ENCODE results near the gene GPC5. TPM values are rescaled to one million over a fixed set of nuclear protein-coding genes. Genes with fewer than 3 reads are reported as not detected.
"Not testable (repeated sequence)": the region's sequence is repeated elsewhere in the genome, so short reads cannot be mapped to it uniquely, and the experiment has no call there.

Gene GPC5
- total RNA-seq, 2 experiments from 2014 or later, result not detected

- DNase-seq, result no peak
- H3K27ac Mint-ChIP-seq, result no peak overlapping the region
- H3K27me3 Mint-ChIP-seq, result peaks cover 47% of the 10 kb centered on the region
- CTCF ChIA-PET, result interaction anchor here (0.9 to 1.5 kb wide), 3 partner anchors 8 to 25 kb away, joined by 3 to 4 read pairs (median 3); no protein-coding TSS in a partner anchor
- no peak overlapping the region for H3K4me3 Mint-ChIP-seq
- peaks cover 4% of the 10 kb centered on the region for H3K4me1 Mint-ChIP-seq
- peaks cover 1% of the 10 kb centered on the region for H3K36me3 Mint-ChIP-seq
- H3K9me3 Mint-ChIP-seq (ENCODE audit: low read depth), result no peaks in the 10 kb centered on the region
- no peak for ATAC-seq
These were observed 14.6 kb upstream of the GPC5 start for GRCh38 chr13:91383836-91384235.

GRCh38 chr13:91384896-91385295, 13.5 kb upstream of the GPC5 start:
- Mint-ChIP-seq H3K27ac (no peak overlapping the region), H3K27me3 (peaks cover 50% of the 10 kb centered on the region), H3K9me3 (ENCODE audit: low read depth) (no peaks in the 10 kb centered on the region), H3K36me3 (peaks cover 1% of the 10 kb centered on the region), H3K4me3 (no peak overlapping the region), H3K4me1 (peaks cover 4% of the 10 kb centered on the region)
- ATAC-seq (no peak), DNase-seq (no peak)
- CTCF ChIA-PET, result interaction anchor here (1.7 kb wide), 1 partner anchor 22 kb away, joined by 4 read pairs; no protein-coding TSS in a partner anchor

DNA sequence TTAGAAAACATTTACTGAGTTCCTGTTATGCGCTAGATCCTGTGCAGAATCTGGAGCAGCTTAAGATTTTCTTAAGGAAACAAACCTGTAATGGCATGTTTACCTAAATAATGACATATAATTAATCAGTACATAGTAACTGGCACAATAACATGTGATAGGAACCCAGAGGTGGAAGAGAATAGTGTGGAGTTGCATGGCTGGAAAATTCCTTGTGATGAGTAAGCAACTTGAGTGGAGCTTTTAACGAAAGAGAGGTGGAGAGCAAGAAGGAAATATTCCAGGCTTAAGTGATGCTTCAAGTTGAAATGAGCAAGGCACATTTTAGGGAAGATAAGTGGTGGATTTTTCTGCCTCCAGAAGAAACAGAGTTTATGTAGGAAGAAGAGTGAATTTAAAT, 9.2 kb upstream of the GPC5 start:
- no peaks in the 10 kb centered on the region for H3K36me3 Mint-ChIP-seq
- ATAC-seq (no peak), DNase-seq (no peak)
- H3K4me1 Mint-ChIP-seq, result no peaks in the 10 kb centered on the region
- no peak overlapping the region for H3K27ac Mint-ChIP-seq
- CTCF ChIA-PET, result interaction anchor here (1.0 kb wide), 1 partner anchor 13 kb away, joined by 3 read pairs; no protein-coding TSS in a partner anchor
- H3K4me3 Mint-ChIP-seq, result no peak overlapping the region
- H3K9me3 Mint-ChIP-seq (ENCODE audit: low read depth), result no peaks in the 10 kb centered on the region
- peaks cover 63% of the 10 kb centered on the region for H3K27me3 Mint-ChIP-seq

DNA sequence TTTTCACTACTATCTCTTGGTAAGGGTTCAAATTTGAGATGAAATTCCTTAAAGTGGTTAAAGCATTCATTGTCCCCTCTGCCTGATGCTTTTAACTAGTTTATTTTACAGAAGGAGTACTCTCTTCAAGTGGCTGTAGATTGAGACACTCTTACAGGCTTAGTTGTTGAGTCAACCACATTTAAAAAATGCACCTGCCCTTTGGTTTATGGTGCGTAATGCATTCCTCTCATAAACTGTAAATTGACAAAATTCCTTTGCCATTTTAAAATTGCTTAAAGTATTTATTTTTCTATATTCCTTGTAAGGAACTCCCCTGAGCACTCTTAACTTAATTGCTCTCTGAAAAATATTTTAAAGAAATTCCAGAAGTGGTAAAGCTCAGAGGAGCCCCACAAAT, 826 bp upstream of the GPC5 start:
- no peak for ATAC-seq
- Mint-ChIP-seq H3K9me3 (ENCODE audit: low read depth) (no peaks in the 10 kb centered on the region), H3K4me1 (peaks cover 11% of the 10 kb centered on the region), H3K27me3 (peaks cover 73% of the 10 kb centered on the region), H3K27ac (no peak overlapping the region), H3K4me3 (no peak overlapping the region), H3K36me3 (no peaks in the 10 kb centered on the region)
- CTCF ChIA-PET, result interaction anchor here (1.3 to 1.8 kb wide), 2 partner anchors 9 to 84 kb away, joined by 3 to 5 read pairs; no protein-coding TSS in a partner anchor
- no peak for DNase-seq

DNA sequence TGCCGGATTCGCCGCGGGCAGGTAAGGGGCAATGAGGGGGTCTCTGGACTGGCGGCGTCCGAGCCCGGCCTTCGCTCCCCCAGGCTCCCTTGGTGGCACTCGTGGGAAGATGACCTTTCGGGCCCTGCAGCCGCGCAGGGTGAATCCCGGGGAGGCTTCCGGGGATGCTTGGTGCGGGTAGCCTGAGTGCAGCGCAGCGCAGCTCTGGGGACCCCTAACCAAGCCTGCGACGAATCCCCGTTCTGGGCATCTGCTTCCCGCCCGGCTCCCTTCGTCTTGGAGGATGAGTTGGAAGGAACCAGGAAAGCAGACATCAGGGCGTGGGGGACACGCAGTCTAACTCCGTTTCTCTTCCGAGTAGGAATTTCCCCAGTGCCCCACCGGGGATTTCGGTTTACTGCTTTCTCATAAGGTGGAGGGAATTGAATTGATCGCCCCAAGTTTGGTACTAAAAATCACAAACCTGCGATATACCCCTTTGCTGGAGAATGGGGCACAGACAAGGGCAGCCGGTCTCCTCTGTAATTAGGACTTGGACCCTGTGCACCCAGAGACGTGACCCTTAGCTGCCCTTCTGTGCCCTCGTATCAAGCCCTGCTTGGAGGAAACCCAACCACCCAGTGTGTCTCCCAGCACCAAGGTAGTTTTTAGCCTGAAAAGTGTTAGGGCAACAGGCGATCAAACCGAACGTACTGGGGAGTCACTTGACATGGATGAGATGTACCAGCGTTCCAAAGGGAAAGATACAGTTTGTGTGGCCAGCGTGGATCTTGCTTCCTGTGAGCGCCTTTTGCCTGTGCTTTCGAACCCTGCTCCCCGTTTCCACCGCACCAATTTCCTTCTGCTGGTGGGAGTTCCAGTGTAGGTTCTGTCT, 1.0 kb downstream of the GPC5 start:
- peaks cover 77% of the 10 kb centered on the region for H3K27me3 Mint-ChIP-seq
- no peak for DNase-seq

DNA sequence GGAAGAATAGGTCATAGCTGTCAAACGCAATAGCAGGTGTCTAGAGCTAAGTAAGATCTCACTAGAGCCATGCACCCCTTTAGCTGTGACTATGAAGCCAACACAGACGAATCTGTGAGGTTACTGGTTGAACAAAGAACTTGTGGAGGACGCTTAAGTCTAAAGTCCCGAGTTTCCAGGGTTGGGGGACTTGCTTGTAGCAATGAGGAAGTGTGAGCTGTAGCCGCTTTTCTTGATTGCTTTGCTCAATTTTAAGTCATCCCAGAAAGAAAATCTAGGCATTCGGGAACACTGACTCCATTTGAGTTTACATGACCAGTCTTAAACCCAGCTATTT, 1.6 kb downstream of the GPC5 start:
- Mint-ChIP-seq H3K4me1 (peaks cover 11% of the 10 kb centered on the region), H3K36me3 (no peaks in the 10 kb centered on the region), H3K27ac (no peak overlapping the region), H3K27me3 (peaks cover 72% of the 10 kb centered on the region), H3K4me3 (no peak overlapping the region), H3K9me3 (ENCODE audit: low read depth) (no peaks in the 10 kb centered on the region)
- no peak for DNase-seq
- no peak for ATAC-seq
- CTCF ChIA-PET, result interaction anchor here (0.8 kb wide), 1 partner anchor 88 kb away, joined by 4 read pairs; no protein-coding TSS in a partner anchor

More for the DNA sequence above, 1.0 kb downstream of the GPC5 start:
- ATAC-seq, result no peak
- CTCF ChIA-PET, result interaction anchor here (0.8 to 1.8 kb wide), 3 partner anchors 7 to 87 kb away, joined by 3 to 5 read pairs (median 4); no protein-coding TSS in a partner anchor
- Mint-ChIP-seq H3K4me1 (peaks cover 11% of the 10 kb centered on the region), H3K4me3 (peak overlapping the region; percentile 51), H3K27ac (no peak overlapping the region), H3K9me3 (ENCODE audit: low read depth) (no peaks in the 10 kb centered on the region), H3K36me3 (no peaks in the 10 kb centered on the region)

GRCh38 chr13:91400671-91401070, 2.2 kb downstream of the GPC5 start:
- H3K36me3 Mint-ChIP-seq, result no peaks in the 10 kb centered on the region
- ATAC-seq (no peak), DNase-seq (no peak)
- CTCF ChIA-PET, result no interaction called here
- H3K4me1 Mint-ChIP-seq, result peaks cover 11% of the 10 kb centered on the region
- no peak overlapping the region for H3K4me3 Mint-ChIP-seq
- no peaks in the 10 kb centered on the region for H3K9me3 Mint-ChIP-seq (ENCODE audit: low read depth)
- no peak overlapping the region for H3K27ac Mint-ChIP-seq
- H3K27me3 Mint-ChIP-seq, result peaks cover 65% of the 10 kb centered on the region

DNA sequence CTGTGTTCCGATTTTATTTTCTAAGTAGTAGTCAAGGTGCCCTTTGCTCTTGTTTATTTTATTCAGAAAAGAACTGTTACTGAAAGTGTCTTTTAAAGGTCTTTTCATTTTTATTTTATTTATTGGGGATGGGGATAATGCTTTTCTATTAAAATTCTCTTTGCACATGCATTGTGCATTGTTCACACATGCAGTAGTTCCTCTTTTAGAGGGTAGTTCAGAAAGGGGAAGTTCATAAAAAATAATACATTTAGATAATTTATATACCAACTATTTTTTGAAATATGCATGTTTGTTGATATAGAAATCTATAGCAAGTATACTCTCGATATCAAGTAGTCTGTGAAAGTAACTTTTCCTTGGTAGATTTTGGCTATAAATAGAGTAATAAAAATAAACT, 3.5 kb downstream of the GPC5 start:
- CTCF ChIA-PET, result no interaction called here
- H3K36me3 Mint-ChIP-seq, result no peaks in the 10 kb centered on the region
- DNase-seq (no peak), ATAC-seq (no peak)
- H3K27me3 Mint-ChIP-seq, result peaks cover 60% of the 10 kb centered on the region
- peaks cover 11% of the 10 kb centered on the region for H3K4me1 Mint-ChIP-seq
- no peaks in the 10 kb centered on the region for H3K9me3 Mint-ChIP-seq (ENCODE audit: low read depth)
- no peak overlapping the region for H3K27ac Mint-ChIP-seq
- no peak overlapping the region for H3K4me3 Mint-ChIP-seq

DNA sequence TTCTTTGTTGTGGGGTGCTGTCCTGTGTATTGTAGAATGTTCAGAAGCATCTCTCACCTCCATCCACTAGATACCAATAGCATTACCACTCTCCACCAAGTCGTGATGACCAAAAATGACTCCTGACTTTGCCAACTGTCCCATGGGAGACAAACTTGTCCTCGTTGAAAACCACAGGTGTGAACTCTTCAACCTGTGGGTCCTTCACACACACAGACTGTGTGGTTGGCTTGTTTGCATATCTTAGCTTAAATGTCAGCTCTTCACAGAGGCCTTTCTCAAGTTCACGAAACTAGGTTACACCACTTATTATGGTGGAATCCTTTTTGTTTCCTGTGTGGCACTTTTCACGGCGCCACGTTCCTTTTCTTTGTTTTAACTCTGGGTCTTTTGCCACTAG, 6.8 kb downstream of the GPC5 start:
- H3K4me3 Mint-ChIP-seq, result no peak overlapping the region
- H3K27me3 Mint-ChIP-seq, result peaks cover 53% of the 10 kb centered on the region
- ATAC-seq, result no peak
- no peaks in the 10 kb centered on the region for H3K4me1 Mint-ChIP-seq
- CTCF ChIA-PET, result interaction anchor here (1.1 to 4.9 kb wide), 4 partner anchors 22 to 318 kb away, joined by 3 to 38 read pairs (median 6); no protein-coding TSS in a partner anchor
- H3K27ac Mint-ChIP-seq, result no peak overlapping the region
- no peak for DNase-seq
- no peaks in the 10 kb centered on the region for H3K9me3 Mint-ChIP-seq (ENCODE audit: low read depth)
- no peaks in the 10 kb centered on the region for H3K36me3 Mint-ChIP-seq

DNA sequence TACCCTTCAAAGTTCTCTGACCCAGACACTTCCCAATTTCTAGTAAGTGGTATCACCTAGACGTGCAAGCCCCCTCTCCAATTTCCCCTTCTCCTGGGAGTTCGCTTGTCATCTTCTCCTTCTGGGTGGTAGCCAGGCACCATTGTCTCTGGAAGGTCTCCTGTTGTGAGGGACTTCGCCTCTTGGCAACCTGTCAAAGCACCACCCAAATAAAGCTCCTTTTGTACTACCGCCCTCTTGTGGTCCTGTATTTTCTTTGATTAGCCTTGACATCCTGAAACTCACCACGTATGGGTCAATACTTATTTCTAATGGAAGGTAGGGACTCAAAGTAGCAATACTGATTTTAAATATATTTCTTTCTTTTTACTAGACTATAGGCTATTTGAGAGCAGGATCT, 8.2 kb downstream of the GPC5 start:
- CTCF ChIA-PET, result interaction anchor here (0.7 to 4.9 kb wide), 14 partner anchors 8 to 316 kb away, joined by 3 to 38 read pairs (median 4); partner anchors contain the start of gene GPC5
- DNase-seq, result peak; percentile 46
- no peak overlapping the region for H3K4me3 Mint-ChIP-seq

GRCh38 chr13:91408971-91409370, 10.6 kb downstream of the GPC5 start:
- no peaks in the 10 kb centered on the region for H3K9me3 Mint-ChIP-seq (ENCODE audit: low read depth)
- no peaks in the 10 kb centered on the region for H3K4me1 Mint-ChIP-seq
- no peak overlapping the region for H3K4me3 Mint-ChIP-seq
- no peak overlapping the region for H3K27ac Mint-ChIP-seq
- CTCF ChIA-PET, result interaction anchor here (1.2 to 4.9 kb wide), 3 partner anchors 26 to 96 kb away, joined by 3 to 38 read pairs (median 24); no protein-coding TSS in a partner anchor
- H3K27me3 Mint-ChIP-seq, result peaks cover 26% of the 10 kb centered on the region
- no peak for DNase-seq
- H3K36me3 Mint-ChIP-seq, result no peaks in the 10 kb centered on the region
- no peak for ATAC-seq

More for the DNA sequence above, 8.2 kb downstream of the GPC5 start:
- Mint-ChIP-seq H3K9me3 (ENCODE audit: low read depth) (no peaks in the 10 kb centered on the region), H3K4me1 (no peaks in the 10 kb centered on the region), H3K27me3 (peaks cover 39% of the 10 kb centered on the region), H3K27ac (no peak overlapping the region), H3K36me3 (no peaks in the 10 kb centered on the region)
- peak; percentile 71 for ATAC-seq

GRCh38 chr13:91416579-91416978, 18.2 kb downstream of the GPC5 start:
- H3K27me3 Mint-ChIP-seq, result peaks cover 20% of the 10 kb centered on the region
- H3K4me3 Mint-ChIP-seq; DNase-seq; H3K4me1 Mint-ChIP-seq; H3K9me3 Mint-ChIP-seq (ENCODE audit: low read depth); H3K27ac Mint-ChIP-seq; CTCF ChIA-PET; ATAC-seq; H3K36me3 Mint-ChIP-seq: not testable (repeated sequence)

DNA sequence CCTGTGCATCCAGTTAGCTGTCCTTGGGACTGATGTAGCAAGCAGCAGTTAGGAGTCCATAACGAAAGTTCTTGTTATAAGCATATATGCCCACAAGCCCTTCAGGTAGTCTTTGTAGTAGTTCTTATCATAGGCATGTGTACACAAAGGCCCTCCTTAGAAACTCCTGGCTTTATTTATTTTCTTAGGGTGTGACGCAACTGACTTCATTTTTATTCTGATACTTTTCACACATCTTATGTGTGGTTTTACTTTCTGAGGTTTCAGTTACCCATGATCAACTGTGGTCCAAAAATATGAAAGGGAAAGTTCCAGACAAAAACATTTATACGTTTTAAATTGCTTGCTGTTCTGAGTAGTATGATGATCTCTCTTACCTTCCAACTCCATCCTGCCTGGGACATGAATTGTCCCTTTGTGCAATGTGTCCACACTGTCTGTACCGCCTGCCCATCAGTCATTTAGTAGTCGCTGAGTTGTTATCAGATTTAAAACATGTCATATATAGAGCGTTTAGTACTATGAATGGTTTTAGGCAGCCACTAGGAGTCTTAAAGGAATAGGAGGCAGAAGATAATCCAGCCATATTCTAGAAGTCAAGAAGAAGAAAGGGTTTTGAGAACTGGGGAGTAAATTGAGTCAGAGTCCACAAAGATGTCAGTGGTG, 19.4 kb downstream of the GPC5 start:
- H3K9me3 Mint-ChIP-seq (ENCODE audit: low read depth), result no peaks in the 10 kb centered on the region
- H3K36me3 Mint-ChIP-seq, result no peaks in the 10 kb centered on the region
- no peak overlapping the region for H3K27ac Mint-ChIP-seq
- peaks cover 3% of the 10 kb centered on the region for H3K4me1 Mint-ChIP-seq
- DNase-seq (no peak), ATAC-seq (no peak)
- CTCF ChIA-PET, result no interaction called here
- H3K27me3 Mint-ChIP-seq, result peaks cover 20% of the 10 kb centered on the region
- H3K4me3 Mint-ChIP-seq, result no peak overlapping the region
